Activated B cell treated with CpG ODN at 0.5 μM for 24 hours (primary cell): ENCODE data around the gene ARL4A. TPM values are rescaled to one million over a fixed set of nuclear protein-coding genes. Genes with fewer than 3 reads are reported as not detected.

ENCODE experiments used
- ATAC-seq: fragments of 200-7000 bp; cut with Tn5 transposase; one replicate; pipeline ENCODE4 v1.10.0; 2021; ENCODE audit warnings: low read depth, mild to moderate bottlenecking, moderate library complexity
- CTCF ChIA-PET: fragments of 350-600 bp; sonication (Branson Sonifier 250); formaldehyde crosslinking; loops from one replicate; lab custom pipeline; 2021; ENCODE audit warnings: antibody characterized with exemption; lab: Charles Lee
- POLR2A ChIA-PET: fragments of 350-600 bp; sonication (Branson Sonifier 250); formaldehyde crosslinking; loops from one replicate; lab custom pipeline; 2021; ENCODE audit warnings: antibody characterized with exemption; lab: Charles Lee
- DNase-seq: peaks from one replicate; pipeline ENCODE4 v3.0.0; 2022
- H3K27ac Mint-ChIP-seq: one replicate; pipeline ENCODE4 v1.8.0; 2020; ENCODE audit warnings: mixed read lengths
- H3K27me3 Mint-ChIP-seq: one replicate; pipeline ENCODE4 v1.8.0; 2021; ENCODE audit warnings: mixed read lengths
- H3K36me3 Mint-ChIP-seq: one replicate; pipeline ENCODE4 v1.8.0; 2021; ENCODE audit warnings: low read depth, mixed read lengths
- H3K4me1 Mint-ChIP-seq: one replicate; pipeline ENCODE4 v1.8.0; 2021; ENCODE audit warnings: mixed read lengths
- H3K4me3 Mint-ChIP-seq: one replicate; pipeline ENCODE4 v1.8.0; 2020; ENCODE audit warnings: mild to moderate bottlenecking, mixed read lengths
- H3K9me3 Mint-ChIP-seq: one replicate; pipeline ENCODE4 v1.8.0; 2020; ENCODE audit warnings: mixed read lengths
- CTCF ChIP-seq: fragments of 200-600 bp; IDR thresholded peaks from one replicate; pipeline ENCODE4 v1.8.0; 2022; ENCODE audit warnings: antibody characterized with exemption, mild to moderate bottlenecking
- intact Hi-C: fragments of 100-400 bp; cut with micrococcal nuclease; formaldehyde crosslinking; loops from one replicate; pipeline ENCODE4 v1.15.1; 2024
- total RNA-seq: library from RNA; stranded (reverse); gene quantifications from 2 replicates; pipeline ENCODE4 v1.2.3, GENCODE V29; 2022

The ARL4A gene
- 11.9 TPM in 2 replicates for total RNA-seq

- H3K4me1 Mint-ChIP-seq: peaks cover 47% of the 10 kb centered on the region
- H3K27ac Mint-ChIP-seq: peak within 1 kb of the TSS; percentile 96
These were observed at the start of gene ARL4A for GRCh38 chr7:12686891-12687717. ARL4A (plus strand) TSS chr7:12687633; CDS start chr7:12688255, 622 bp downstream.

GRCh38 chr7:12637819-12638592, 49.4 kb upstream of the ARL4A start:
- H3K36me3 Mint-ChIP-seq: no peaks in the 10 kb centered on the region
- H3K4me1 Mint-ChIP-seq: peaks cover 27% of the 10 kb centered on the region
- ATAC-seq (peak; percentile 78), DNase-seq (no peak)
- CTCF ChIA-PET: interaction anchor here (0.9 to 2.0 kb wide), 5 partner anchors 37 to 624 kb away, joined by 4 to 16 read pairs (median 6); no protein-coding TSS in a partner anchor
- no peak for TF ChIP-seq CTCF
- H3K27ac Mint-ChIP-seq: peak overlapping the region; percentile 89
- H3K9me3 Mint-ChIP-seq: no peaks in the 10 kb centered on the region
- peak overlapping the region; percentile 76 for H3K4me3 Mint-ChIP-seq
- intact Hi-C loops: loop anchor here (1.0 to 5.0 kb wide), 5 partner anchors 114 to 1821 kb away; no protein-coding TSS in a partner anchor
- POLR2A ChIA-PET: no interaction called here
- peaks cover 2% of the 10 kb centered on the region for H3K27me3 Mint-ChIP-seq

More at GRCh38 chr7:12686891-12687717, at the start of gene ARL4A:
- ChIA-PET POLR2A (interaction anchor here (0.6 to 1.8 kb wide), 6 partner anchors 9 to 1747 kb away, joined by 3 to 11 read pairs (median 4); partner anchors contain the start of gene TMEM106B), CTCF (interaction anchor here (1.0 to 2.6 kb wide), 14 partner anchors 9 to 575 kb away, joined by 3 to 13 read pairs (median 4); no protein-coding TSS in a partner anchor)
- intact Hi-C loops: loop anchor here (1.0 to 5.0 kb wide), 8 partner anchors 48 to 1770 kb away; partner anchors contain the start of genes PHF14 and TMEM106B
- Mint-ChIP-seq H3K36me3 (peaks cover 10% of the 10 kb centered on the region), H3K9me3 (no peaks in the 10 kb centered on the region), H3K27me3 (no peaks in the 10 kb centered on the region), H3K4me3 (peak within 1 kb of the TSS; percentile 95)
- TF ChIP-seq CTCF: no peak
- DNase-seq (peak; percentile 76), ATAC-seq (peak; percentile 63)

GRCh38 chr7:12638851-12639456, 48.5 kb upstream of the ARL4A start:
- TF ChIP-seq CTCF: peak; percentile 77
- ATAC-seq (peak; percentile 55), DNase-seq (no peak)
- ChIA-PET CTCF (interaction anchor here (1.0 to 2.0 kb wide), 5 partner anchors 36 to 623 kb away, joined by 4 to 16 read pairs (median 6); no protein-coding TSS in a partner anchor), POLR2A (no interaction called here)
- Mint-ChIP-seq H3K4me3 (no peak overlapping the region), H3K27ac (no peak overlapping the region), H3K4me1 (peaks cover 27% of the 10 kb centered on the region), H3K27me3 (no peaks in the 10 kb centered on the region), H3K9me3 (no peaks in the 10 kb centered on the region), H3K36me3 (no peaks in the 10 kb centered on the region)
- intact Hi-C loops: loop anchor here (1.0 to 5.0 kb wide), 8 partner anchors 47 to 1820 kb away; no protein-coding TSS in a partner anchor

- Mint-ChIP-seq H3K9me3 (no peaks in the 10 kb centered on the region), H3K4me3 (no peak overlapping the region), H3K27ac (no peak overlapping the region), H3K36me3 (no peaks in the 10 kb centered on the region), H3K4me1 (peaks cover 26% of the 10 kb centered on the region), H3K27me3 (peaks cover under 1% of the 10 kb centered on the region)
- no peak for DNase-seq
- POLR2A ChIA-PET: no interaction called here
- intact Hi-C loops: no loop called here
- CTCF ChIA-PET: interaction anchor here (1.2 kb wide), 1 partner anchor 46 kb away, joined by 4 read pairs; no protein-coding TSS in a partner anchor
- no peak for TF ChIP-seq CTCF
- no peak for ATAC-seq
These were observed 46.9 kb upstream of the ARL4A start for GRCh38 chr7:12640299-12641096.
